NCI-H128 (cell line): ENCODE data around the gene IFT80.
"Not testable (repeated sequence)": the region's sequence is repeated elsewhere in the genome, so short reads cannot be mapped to it uniquely, and the experiment has no call there.

ENCODE experiments used
- DNase-seq: peaks from one replicate; lab custom pipeline; 2025; ENCODE audit not compliant: unreplicated experiment; lab: John Stamatoyannopoulos, UW

Gene IFT80

DNA sequence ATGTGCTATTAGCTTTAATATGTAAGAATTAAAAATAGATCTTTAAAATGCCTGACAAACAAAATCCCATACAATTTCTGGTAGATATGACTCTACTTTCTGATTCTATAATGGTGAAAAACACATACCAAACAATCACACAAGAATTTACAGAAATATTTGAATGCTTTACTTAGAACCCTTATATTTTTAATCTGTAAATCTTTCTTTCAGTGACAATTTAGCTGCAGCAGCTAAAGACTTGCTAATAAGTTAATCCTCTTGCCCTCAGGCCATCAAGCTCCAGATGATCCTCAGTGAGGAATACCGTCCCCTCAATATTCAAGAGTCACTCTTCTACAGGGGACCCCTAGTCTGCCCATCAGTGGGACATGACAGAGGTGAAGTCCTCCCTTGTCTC is 118.2 kb downstream of the IFT80 start:
- no peak for DNase-seq

GRCh38 chr3:160279657-160280056 is 119.4 kb downstream of the IFT80 start:
- no peak for DNase-seq

DNA sequence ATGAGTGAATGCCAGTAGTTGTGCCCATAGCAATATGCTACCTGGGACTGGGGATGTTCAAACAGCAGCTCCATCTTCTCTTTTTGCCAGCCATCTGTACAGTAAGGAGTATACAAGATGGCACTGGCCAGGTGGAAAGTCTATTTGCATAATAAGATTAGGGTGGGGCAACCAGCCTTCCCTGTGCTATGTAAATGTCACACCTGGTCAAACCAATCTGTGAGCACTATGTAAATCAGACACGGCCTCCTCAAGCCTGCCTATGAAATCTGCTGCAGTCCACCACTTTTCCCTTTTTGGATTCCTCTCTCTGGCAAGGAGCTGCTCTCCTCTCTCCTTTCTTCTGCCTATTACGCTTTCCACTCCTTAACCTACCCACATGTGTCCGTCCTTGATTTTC is 120.8 kb downstream of the IFT80 start:
- DNase-seq = no peak

DNA sequence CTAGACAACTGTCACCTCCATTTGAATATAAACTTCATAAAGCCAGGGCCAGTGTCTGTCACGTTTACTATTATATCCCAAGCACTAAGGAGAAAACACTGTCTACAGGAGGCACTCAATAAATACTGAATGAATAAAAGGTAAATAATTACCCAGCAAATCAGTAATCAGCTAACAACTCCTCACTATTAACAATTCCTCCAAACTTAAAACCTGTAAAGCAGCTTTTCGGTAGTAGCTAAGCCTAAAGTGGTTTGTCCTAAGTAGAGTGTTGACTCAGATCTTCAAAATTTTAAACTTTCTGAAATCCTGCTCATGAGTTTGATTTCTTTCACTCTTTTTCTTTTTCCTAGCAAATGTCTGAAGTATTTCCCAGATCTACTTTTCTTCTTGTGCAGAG is 133.9 kb downstream of the IFT80 start:
- no peak for DNase-seq

DNA sequence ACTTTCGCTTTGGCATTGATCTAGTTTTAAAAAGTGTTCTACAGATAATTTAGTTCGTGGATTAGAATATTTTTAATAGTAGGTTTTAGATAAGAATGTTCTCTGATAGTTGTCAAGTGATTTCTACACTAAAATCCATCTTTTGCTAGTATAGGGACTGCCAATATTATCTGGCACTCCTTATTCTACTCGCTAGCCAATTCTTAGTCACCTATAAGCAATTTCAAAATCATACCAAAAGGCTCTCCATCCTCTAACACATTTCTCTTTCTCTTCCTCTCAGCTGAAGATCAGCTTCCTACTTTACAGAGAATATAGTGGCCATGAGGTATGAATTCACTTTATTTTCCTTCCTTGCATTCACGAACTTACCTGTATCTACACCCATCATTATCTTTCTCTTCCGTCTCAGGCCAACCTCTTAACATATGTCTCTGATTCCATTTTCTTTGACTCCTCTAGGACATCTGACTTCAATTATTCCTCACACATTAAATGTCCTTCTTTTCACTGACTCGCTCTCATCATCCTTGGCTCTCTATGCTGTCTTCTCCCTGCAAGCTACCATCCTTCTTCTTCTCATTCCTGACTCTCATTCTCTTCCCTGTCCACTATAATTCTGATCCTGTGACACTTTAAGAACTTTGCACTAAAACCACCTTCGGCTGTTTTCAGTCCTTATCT is 138.3 kb downstream of the IFT80 start:
- DNase-seq = no peak

DNA sequence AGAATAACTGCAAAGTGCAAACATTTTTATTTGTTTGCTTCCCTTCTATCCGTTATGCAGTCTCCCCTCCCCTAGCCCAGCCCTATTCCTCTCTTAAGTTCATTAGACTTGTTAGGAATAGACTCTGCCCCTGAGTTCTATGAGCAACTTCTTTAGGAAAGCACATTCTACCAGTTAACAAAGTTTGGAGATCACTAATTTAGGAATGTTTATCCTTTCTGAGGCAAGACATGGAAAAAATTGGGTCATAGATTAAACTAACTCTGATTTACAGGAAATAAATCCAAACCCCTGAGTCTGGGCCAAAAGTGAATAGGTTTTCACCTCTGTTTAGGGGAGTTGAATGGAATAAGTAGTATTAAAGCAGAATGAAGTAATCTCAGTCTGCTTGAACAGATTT is 139.4 kb downstream of the IFT80 start:
- DNase-seq = no peak

DNA sequence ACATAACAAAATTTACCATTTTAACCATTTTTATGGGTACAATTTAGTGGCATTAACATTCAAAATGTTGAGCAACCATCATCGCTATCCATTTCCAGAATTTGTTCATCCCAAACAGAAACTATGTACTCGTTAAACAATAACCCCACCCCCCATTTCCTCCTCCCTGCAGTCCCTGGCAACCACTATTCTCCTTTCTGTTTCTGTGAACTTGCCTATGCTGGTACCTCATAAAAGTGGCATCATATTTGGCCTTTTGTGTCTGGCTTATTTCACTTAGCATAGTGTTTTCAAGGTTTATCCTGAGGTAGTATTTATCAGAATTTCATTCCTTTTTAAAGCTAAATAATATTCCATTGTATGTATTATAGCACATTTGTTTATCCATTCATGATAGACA is 141.4 kb downstream of the IFT80 start:
- DNase-seq = no peak

DNA sequence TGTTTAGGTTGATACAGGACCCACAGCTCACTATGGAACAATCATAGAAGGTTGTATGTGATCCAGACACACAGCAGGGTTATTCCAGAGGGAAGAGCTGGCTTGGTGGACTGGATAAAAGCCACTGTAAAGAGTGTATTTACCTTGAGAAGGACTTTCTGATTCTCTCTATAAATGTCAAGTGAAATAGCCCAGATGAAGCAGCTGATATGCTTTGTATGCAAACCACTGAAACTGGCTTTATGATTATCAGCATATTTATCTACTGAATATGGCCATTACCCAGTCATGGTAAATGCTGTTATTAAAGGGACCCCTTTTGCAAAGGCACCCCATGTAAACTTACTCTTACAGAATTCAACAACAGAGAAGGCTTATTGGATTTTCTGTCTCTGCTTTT is 145.7 kb downstream of the IFT80 start:
- no peak for DNase-seq

DNA sequence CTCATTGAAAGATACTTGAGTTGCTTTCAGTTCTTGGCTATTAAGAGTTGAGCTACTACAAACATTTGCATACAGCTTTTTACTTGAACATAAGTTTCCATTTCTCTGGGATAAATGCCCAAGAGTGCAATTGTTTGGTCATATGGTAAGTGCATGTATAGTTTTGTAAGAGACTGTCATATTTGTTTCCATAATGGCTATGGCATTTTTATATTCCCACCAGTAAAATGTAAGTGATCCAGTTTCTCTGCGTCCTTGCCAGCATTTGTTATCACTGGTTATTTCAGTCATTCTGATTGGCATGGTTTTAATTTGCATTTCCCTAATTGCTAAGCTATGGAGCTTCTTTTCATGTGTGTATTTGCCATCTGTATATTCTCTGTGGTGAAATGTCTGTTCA is 151.3 kb downstream of the IFT80 start:
- DNase-seq = no peak

- no peak for DNase-seq
These were observed 153.7 kb downstream of the IFT80 start for GRCh38 chr3:160245261-160245800.

DNA sequence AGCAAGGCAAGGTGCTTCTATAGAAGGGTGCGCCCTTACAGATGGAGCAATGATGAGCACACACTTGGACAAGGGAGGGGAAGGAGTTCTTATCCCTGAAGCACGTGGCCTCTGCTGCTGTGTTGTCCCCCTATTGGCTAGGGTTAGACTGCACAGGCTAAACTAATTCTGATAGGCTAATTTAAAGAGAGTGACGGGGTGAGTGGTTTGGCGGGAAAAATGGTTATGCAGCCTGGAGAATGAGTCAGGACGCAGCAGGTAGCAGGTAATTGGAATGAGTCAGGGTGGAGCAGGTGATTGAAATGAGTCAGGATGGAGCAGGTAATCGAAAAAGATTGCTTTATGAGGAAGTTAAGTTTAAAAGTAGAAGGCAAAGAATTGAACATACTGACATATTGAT is 158.3 kb downstream of the IFT80 start:
- DNase-seq = not testable (repeated sequence)

DNA sequence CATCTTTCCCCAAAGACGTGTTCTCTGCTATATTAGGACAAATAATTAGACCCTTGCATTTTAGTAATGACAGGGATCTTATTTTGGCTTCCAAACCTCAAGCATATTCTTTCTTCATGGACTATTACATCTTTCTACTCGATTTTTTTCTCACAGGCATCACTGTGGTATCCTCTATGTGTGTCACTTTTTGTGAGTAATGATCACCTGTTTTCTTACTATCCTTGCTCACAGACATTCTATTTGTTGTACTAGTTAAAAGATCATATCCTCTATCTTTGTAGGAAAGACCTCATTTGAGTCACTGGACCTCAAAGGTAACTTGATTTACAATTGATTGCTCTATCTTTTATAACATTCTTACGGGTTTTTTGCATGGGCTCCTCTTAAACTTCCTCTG is 167.0 kb downstream of the IFT80 start:
- no peak for DNase-seq

- no peak for DNase-seq
These were observed 171.6 kb downstream of the IFT80 start for GRCh38 chr3:160227419-160227818.

DNA sequence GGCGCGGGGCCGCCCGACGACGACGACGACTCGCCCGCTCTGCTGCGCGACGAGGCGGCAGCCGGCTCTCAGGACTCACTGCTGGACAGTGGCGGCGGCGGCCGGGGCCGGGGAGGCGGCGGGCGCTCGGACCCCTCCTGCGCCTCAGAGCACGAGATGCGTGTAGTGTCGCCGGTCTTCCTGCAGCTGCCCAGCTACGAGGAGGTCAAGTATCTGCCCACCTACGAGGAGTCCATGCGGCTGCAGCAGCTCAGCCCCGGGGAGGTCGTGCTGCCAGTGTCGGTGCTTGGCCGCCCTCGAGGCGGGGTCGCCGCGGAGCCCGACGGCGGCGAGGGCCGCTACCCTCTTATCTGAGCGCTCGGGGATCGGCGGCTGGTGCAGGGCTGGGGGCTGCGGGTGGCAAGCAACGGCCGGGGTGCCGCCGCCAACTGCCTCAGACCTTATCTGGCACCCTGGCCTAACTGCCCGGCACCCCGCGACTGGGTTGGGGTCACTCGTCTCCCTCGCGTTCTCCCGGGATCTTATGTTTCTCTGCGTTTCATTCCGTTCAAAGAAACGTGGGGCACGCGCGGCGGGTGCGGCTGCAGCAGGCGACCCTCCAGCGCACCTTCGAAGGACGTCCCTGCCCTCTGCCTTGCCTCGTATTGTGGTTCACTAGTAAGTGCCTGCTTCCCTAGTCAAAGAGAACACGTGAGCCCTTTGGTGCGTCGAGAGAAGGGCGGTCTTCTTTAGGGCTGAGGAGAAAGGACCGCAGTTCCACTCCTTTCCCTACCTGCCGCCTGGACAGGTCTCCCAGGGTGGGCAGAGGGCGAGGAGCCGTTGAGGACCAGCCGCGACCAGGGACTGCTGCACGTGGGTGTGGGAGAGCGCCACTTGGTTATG is 172.8 kb downstream of the IFT80 start:
- DNase-seq = no peak

- DNase-seq = peak; percentile 42
These were observed 173.6 kb downstream of the IFT80 start, which contains the start of gene C3orf80 for GRCh38 chr3:160225176-160226025. TSS of gene C3orf80 (plus strand) at chr3:160225422. CDS start at chr3:160225636, 214 bp downstream.

DNA sequence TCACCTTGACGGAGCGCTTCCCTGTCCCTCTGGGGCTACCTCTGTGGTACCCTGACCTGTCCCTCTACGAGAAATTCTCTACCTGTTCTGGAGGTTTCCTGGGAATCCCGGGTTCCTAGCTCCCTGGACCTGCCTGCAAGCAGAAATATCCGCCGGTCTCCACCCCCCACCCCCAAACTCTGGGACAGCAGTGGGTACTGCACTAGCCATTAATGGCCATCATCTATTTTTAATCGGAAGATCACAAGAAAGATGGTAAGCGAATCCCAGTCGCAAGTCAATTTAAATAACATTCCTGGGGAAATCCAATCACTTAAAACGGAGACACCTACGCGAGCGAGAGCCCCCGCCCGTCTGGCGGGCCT is 174.2 kb downstream of the IFT80 start:
- no peak for DNase-seq

DNA sequence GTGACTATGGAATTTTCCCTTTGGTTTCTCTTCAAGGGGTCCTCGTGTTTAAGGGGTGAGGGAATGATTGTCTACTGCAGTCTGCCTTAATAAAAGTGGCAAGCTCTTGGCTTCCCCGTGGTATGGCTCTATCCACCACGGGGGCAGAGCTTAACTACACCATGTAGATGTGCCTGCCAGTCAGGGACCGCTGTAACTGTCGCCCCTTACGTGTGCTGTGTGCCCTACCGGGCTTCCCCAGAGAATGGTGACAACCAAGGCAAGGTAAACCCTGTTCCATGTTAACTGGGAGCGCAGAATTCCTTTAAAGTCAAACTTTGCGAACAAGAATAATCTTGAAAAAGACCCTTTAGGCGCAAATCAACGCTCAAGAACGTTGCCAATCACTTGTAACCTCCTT is 174.8 kb downstream of the IFT80 start:
- DNase-seq = no peak

DNA sequence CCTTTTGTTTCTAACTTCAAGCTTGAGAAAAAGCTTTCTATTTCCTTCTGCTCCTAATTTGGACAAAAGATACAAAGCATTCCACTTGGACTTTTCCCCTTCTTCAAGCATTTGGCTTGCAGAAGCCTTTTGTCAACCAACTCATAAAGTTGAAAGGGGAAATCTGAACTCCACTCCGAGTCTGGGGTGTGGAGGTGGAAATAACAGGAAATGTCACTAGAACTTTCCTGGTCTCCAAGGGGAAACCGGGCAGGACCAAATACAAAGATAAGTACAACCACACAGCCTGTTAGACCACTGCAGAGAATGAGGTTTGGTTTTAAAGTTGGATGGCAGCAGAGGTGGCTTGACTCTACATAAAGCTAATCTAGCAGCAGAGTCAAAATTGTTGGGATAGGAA is 178.0 kb downstream of the IFT80 start:
- no peak for DNase-seq

DNA sequence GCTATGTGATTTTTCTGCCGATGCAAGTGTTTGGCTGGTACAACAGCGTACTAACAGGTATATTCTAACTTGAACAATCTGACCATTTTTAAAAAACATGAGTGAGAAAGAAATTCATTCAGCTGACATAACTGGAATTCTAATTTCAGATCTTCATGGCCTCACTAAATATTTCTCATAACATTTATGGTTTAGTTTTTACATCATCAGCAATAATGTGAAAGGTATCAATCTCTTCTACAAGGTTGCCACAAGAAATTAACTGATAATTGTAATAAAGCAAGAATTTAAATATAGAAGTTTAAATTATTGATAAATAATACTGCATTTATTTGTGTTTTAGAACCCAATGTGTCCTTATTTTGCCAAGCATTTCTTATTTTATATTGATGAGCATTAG is 179.0 kb downstream of the IFT80 start:
- no peak for DNase-seq

GRCh38 chr3:160218136-160218535 is 180.9 kb downstream of the IFT80 start:
- no peak for DNase-seq

DNA sequence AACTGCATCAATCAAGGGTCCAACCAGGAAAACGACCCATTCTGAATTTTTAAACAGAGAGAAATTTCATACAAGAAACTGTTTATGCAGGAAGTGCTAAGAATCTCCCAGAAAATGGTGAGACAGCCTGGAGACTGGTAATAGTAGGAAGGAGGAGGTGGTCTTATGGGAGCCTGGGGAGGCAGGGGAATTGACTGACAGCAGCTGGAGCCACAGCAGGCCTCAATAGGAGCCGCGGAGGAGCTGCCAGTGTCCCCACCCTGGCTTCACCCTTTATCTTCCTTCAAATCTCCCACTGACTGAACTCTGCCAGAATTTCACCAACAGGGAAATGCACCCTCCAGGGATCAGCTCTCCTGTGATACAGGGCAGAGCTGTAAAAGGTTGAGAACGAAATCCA is 181.3 kb downstream of the IFT80 start:
- DNase-seq = no peak
